HCT116 (cell line): ENCODE measurements around the gene ENTR1. TPM values are rescaled to one million over a fixed set of nuclear protein-coding genes. Genes with fewer than 3 reads are reported as not detected.

ENCODE experiments used
- ATAC-seq: fragments of 200-7000 bp; cut with Tn5 transposase; 2 replicates; pipeline ENCODE4 v1.9.1; 2020; ENCODE audit warnings: mild to moderate bottlenecking, moderate library complexity
- BruUV-seq: library from RNA; stranded (reverse); fragments of 400-500 nt; replicated peaks from 2 replicates; lab custom pipeline; 2021; lab: Mats Ljungman, UMichigan
- CTCF ChIA-PET: fragments of 300-600 bp; sonication (Branson Sonifier 250); formaldehyde crosslinking; loops from one replicate; lab custom pipeline; 2021; ENCODE audit warnings: antibody characterized with exemption; lab: Charles Lee
- POLR2A ChIA-PET: fragments of 300-600, 350-600 bp; sonication (Branson Sonifier 250); formaldehyde crosslinking; loops from one replicate; lab custom pipeline; 2021; ENCODE audit warnings: antibody characterized with exemption; lab: Charles Lee
- RAD21 ChIA-PET, 2 experiments: fragments of 300-600 bp; sonication (Branson Sonifier 250); formaldehyde crosslinking; loops; one replicate each; lab custom pipeline; 2023; ENCODE audit warnings: low total read pairs in 2 of 2; ENCODE audit not compliant: uncharacterized antibody in 2 of 2, unreplicated experiment in 2 of 2, low non-redundant PET in 1 of 2; lab: Charles Lee
- DNase-seq: peaks from one replicate; pipeline ENCODE4 v3.0.0-alpha.2; 2010; ENCODE audit warnings: low read depth, low spot score
- H2AFZ ChIP-seq: fragments of 200-600 bp; shearing (Covaris generic), sonication (generic); 2 replicates; pipeline ENCODE4 v1.6.1; 2017; ENCODE audit warnings: low read depth, mixed run types, mixed read lengths, antibody characterized with exemption, low read length; ENCODE audit not compliant: poor library complexity, severe bottlenecking
- H3K27ac ChIP-seq: 2 replicates; pipeline ENCODE4 v1.5.1; 2012; ENCODE audit warnings: low read depth, low read length
- H3K27me3 ChIP-seq: fragments of 200-600 bp; sonication (generic); 2 replicates; pipeline ENCODE4 v1.6.1; 2016; ENCODE audit warnings: mixed run types, low read length, mixed read lengths; ENCODE audit not compliant: insufficient read depth
- H3K36me3 ChIP-seq, 2 experiments: fragments of 200-500 bp in 1 of 2; fragments of 200-600 bp in 1 of 2; sonication (Bioruptor generic) in 1 of 2; sonication (generic) in 1 of 2; 2 replicates each; pipeline versions ENCODE4 v1.5.1 to v1.6.1; 2014 to 2016; ENCODE audit warnings: low read length in 2 of 2, inconsistent platforms in 1 of 2, mixed read lengths in 1 of 2, mixed run types in 1 of 2; ENCODE audit not compliant: insufficient read depth in 2 of 2, control insufficient read depth in 1 of 2
- H3K4me1 ChIP-seq, 2 experiments: fragments of 200-600 bp in 1 of 2; sonication (generic) in 1 of 2; 2 replicates each; pipeline versions ENCODE4 v1.5.1 to v1.6.1; 2012 to 2017; ENCODE audit warnings: low read length in 2 of 2, inconsistent platforms in 1 of 2, mild to moderate bottlenecking in 1 of 2, mixed read lengths in 1 of 2, mixed run types in 1 of 2, moderate library complexity in 1 of 2; ENCODE audit not compliant: insufficient read depth in 2 of 2, control insufficient read depth in 1 of 2
- H3K4me2 ChIP-seq: fragments of 200-600 bp; sonication (generic); 2 replicates; pipeline ENCODE4 v1.6.1; 2017; ENCODE audit warnings: mixed run types, low read length, mixed read lengths
- H3K4me3 ChIP-seq, 2 experiments: fragments of 200-600 bp in 1 of 2; sonication (generic) in 1 of 2; replicated peaks in 1 of 2; 2 replicates each; pipeline ENCODE4 v1.5.1; 2011 to 2016; ENCODE audit warnings: low read length in 2 of 2, control low read depth in 1 of 2, low read depth in 1 of 2, mild to moderate bottlenecking in 1 of 2, mixed read lengths in 1 of 2, mixed run types in 1 of 2
- H3K79me2 ChIP-seq: fragments of 200-600 bp; sonication (generic); 2 replicates; pipeline ENCODE4 v1.6.1; 2017; ENCODE audit warnings: mild to moderate bottlenecking, mixed run types, low read length, moderate library complexity, mixed read lengths; ENCODE audit not compliant: insufficient read depth
- H3K9ac ChIP-seq: fragments of 200-600 bp; sonication (generic); 2 replicates; pipeline ENCODE4 v1.6.1; 2016; ENCODE audit warnings: low read length, mixed read lengths
- H3K9me2 ChIP-seq: fragments of 200-600 bp; sonication (generic), shearing (Covaris generic); 2 replicates; pipeline ENCODE4 v1.6.1; 2017; ENCODE audit warnings: mixed run types, mild to moderate bottlenecking, moderate library complexity; ENCODE audit not compliant: insufficient read depth
- H3K9me3 ChIP-seq, 2 experiments: fragments of 200-500 bp in 1 of 2; fragments of 200-600 bp in 1 of 2; sonication (Bioruptor generic) in 1 of 2; sonication (generic) in 1 of 2; 2 replicates each; pipeline ENCODE4 v1.6.1; 2014 to 2017; ENCODE audit warnings: low read length in 2 of 2, mixed read lengths in 2 of 2, inconsistent platforms in 1 of 2, low read depth in 1 of 2, mild to moderate bottlenecking in 1 of 2, mixed run types in 1 of 2, moderate library complexity in 1 of 2; ENCODE audit not compliant: control insufficient read depth in 1 of 2, insufficient read depth in 1 of 2
- H4K20me1 ChIP-seq: fragments of 200-600 bp; sonication (generic), shearing (Covaris generic); 2 replicates; pipeline ENCODE4 v1.6.1; 2017; ENCODE audit warnings: mixed run types, mild to moderate bottlenecking, moderate library complexity; ENCODE audit not compliant: insufficient read depth
- CBX3 ChIP-seq: IDR thresholded peaks from 2 replicates; pipeline ENCODE4 v1.6.1; 2012; ENCODE audit warnings: low read depth
- EZH2phosphoT487 ChIP-seq: fragments of 200-600 bp; IDR thresholded peaks from 2 replicates; pipeline ENCODE4 v1.6.1; 2018; ENCODE audit warnings: antibody characterized with exemption, borderline replicate concordance
- FOSL1 ChIP-seq: IDR thresholded peaks from 2 replicates; pipeline ENCODE4 v1.6.1; 2012; ENCODE audit warnings: low read depth
- JUND ChIP-seq: IDR thresholded peaks from 2 replicates; pipeline ENCODE4 v1.6.1; 2012
- POLR2AphosphoS5 ChIP-seq: IDR thresholded peaks from 2 replicates; pipeline ENCODE4 v1.6.1; 2011; ENCODE audit warnings: mild to moderate bottlenecking, low read depth, low read length, moderate library complexity
- SIN3A ChIP-seq: IDR thresholded peaks from 2 replicates; pipeline ENCODE4 v1.6.1; 2012; ENCODE audit warnings: low read depth
- SP1 ChIP-seq: IDR thresholded peaks from 2 replicates; pipeline ENCODE4 v1.6.1; 2012; ENCODE audit warnings: low read depth
- YY1 ChIP-seq: IDR thresholded peaks from 2 replicates; pipeline ENCODE4 v1.6.1; 2011; ENCODE audit warnings: low read length, low read depth, moderate library complexity, mild to moderate bottlenecking; ENCODE audit not compliant: insufficient replicate concordance; ENCODE audit errors: extremely low read depth
- intact Hi-C: fragments of 100-400 bp; cut with micrococcal nuclease; formaldehyde crosslinking; loops from 2 replicates; pipeline ENCODE4 v1.10.0; 2022
- total RNA-seq: library from RNA; stranded (reverse); gene quantifications from one replicate; pipeline ENCODE4 v1.2.1, GENCODE V29; 2021; ENCODE audit not compliant: unreplicated experiment

Gene ENTR1
- total RNA-seq, 1 experiment from 2014 or later, result 119 TPM

DNA sequence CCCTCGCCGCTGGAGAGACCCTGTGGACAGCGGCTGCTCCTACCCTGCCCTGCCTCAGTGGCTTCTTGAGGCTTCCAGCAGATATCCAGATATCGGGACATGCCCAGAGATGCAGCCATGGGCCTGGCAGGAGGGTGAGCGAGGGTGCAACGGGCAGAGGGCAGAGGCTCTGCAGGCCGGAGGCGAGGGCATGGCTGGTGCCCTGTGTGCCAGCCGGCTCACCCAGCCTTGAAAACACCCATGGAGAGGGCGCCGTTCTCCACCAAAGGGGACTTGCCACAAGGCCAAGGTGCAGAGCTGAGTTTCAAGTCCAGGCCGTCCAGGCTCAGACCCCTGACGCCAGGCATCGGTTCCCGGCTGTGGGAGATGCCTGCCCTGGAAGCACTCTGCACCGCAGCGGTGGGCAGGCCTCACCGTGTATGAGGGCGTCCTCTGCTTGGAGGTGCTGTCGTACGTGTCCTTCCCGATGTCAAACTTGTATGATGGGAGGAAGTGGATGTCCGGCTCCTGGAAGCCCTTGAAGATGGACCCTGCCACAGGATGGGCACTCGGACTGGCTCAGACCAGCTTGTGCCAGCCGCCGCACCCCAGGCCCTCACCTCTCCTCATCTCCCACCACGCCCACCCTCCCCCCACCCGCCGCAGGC, 20.3 kb upstream of the ENTR1 start:
- intact Hi-C loops, result no loop called here
- POLR2A ChIA-PET, result no interaction called here
- no peak overlapping the region for H3K9ac ChIP-seq
- ATAC-seq, result no peak; the same call in 1 of the 2 replicates
- H3K4me2 ChIP-seq, result no peak overlapping the region
- no peak overlapping the region for H2AFZ ChIP-seq
- CTCF ChIA-PET, result no interaction called here
- RAD21 ChIA-PET, result no interaction called here
- H3K9me2 ChIP-seq, result no peaks in the 10 kb centered on the region
- BruUV-seq, result no TSS peak
- H3K27me3 ChIP-seq, result no peaks in the 10 kb centered on the region
- peaks cover 6 to 7% of the 10 kb centered on the region in 2 experiments; a peak in 2 of 4 replicates for H3K36me3 ChIP-seq
- H3K79me2 ChIP-seq, result peaks cover 23% of the 10 kb centered on the region
- no peaks in the 10 kb centered on the region for H3K9me3 ChIP-seq
- no peak overlapping the region for H3K27ac ChIP-seq
- TF ChIP-seq JUND, result no peak
- TF ChIP-seq YY1, result no peak
- TF ChIP-seq, all 23 proteins: peak for 0
- no peak for DNase-seq
- Histone ChIP-seq H3K4me3 (no peak overlapping the region), H4K20me1 (no peaks in the 10 kb centered on the region), H3K4me1 (no peaks in the 10 kb centered on the region)

DNA sequence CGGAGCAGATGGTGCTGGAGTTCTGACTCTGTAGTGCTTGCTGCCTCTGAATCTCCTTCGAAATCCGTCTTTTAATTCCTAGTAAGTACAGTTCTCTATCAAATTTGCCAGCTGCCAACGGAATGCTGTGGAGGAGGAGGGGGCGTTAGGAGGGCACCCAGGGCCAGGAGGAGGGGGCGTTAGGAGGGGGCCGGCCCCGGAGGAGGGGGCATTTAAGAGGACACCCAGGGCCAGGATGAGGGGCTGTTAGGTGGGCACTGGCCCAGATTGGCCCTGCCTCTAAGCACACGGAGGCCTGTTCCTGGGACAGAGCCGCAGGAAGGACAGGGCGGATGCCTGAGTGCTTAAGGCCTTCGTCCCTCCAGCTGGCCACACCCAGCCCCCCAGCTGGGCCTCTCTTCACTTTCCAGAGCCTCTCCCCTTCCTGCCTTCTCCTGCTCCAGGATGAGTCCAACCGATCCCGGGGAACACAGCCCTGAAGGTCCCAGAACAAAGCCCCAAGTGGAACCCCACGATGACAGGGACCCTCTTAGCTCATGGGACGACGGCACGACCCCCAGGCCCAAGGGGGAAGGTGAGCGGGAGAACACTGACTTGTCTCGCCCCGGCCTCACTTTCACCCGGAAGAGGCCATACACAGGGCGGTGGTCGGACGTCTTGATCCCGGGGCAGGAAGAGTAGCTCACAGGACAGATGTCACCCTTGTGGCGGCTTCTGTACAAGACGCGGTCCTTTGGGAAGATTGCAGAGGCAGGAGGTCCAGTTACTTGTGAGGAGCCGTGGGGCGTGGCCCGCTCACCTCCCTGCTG, 19.5 kb upstream of the ENTR1 start:
- H4K20me1 ChIP-seq, result no peaks in the 10 kb centered on the region
- TF ChIP-seq SIN3A, result no peak
- no peak for TF ChIP-seq JUND
- no peak for TF ChIP-seq POLR2AphosphoS5
- TF ChIP-seq EZH2phosphoT487, result no peak
- TF ChIP-seq FOSL1, result no peak
- TF ChIP-seq SP1, result no peak
- no peak for TF ChIP-seq CBX3
- ChIA-PET POLR2A (no interaction called here), RAD21 (no interaction called here), CTCF (no interaction called here)
- ATAC-seq (peak; percentile 45), DNase-seq (no peak)
- no peak overlapping the region for H3K4me3 ChIP-seq
- no peaks in the 10 kb centered on the region for H3K9me3 ChIP-seq
- H3K9me2 ChIP-seq, result no peaks in the 10 kb centered on the region
- no TSS peak for BruUV-seq
- no peaks in the 10 kb centered on the region for H3K4me1 ChIP-seq
- intact Hi-C loops, result no loop called here
- H3K9ac ChIP-seq, result no peak overlapping the region
- H3K36me3 ChIP-seq, result peaks cover 3 to 8% of the 10 kb centered on the region in 2 experiments; a peak in 1 of 4 replicates
- peaks cover 15% of the 10 kb centered on the region for H3K79me2 ChIP-seq
- H3K4me2 ChIP-seq, result no peak overlapping the region
- no peak overlapping the region for H3K27ac ChIP-seq
- no peak overlapping the region for H2AFZ ChIP-seq
- no peaks in the 10 kb centered on the region for H3K27me3 ChIP-seq
